ENCODE data around the gene CCDC88C. TPM values are rescaled to one million over a fixed set of nuclear protein-coding genes. Genes with fewer than 3 reads are reported as not detected.

CCDC88C gene
- total RNA-seq, 1 donor from 2014 or later: 39.3 TPM

DNA sequence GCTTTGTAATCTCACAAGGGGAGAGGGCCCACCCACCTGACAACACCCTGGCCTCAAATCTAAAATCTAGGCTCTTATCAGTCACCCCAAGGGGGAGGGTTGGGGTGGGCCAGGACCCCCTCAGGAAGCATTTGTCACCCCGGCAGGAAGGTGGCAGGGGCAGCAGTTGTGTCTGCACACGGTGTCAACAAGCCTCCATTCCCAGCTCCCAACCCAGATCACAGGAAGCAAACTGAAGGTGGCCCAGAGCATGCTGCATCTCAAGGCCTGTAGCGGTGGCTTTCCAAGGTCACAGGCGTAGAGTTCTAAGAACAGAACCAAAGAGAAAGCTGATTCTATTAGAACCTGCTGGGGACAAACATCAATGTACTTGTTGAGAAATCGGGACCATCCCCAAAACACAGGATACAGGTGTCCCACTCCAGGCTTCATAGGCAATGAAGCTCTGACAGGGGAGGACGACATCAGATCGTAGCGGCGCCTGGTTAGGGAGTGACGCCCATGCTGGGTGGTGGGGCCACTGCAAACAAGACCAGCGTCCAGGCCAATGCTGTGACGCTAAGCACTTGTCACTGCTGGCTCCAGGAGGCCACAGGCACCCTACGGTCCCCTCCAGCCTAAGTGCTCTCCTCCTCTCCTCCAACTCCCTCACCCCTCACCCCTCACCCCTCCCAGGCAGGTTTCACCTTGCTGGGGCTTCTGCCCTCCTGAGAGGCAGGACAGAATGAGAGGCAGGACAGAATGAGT is 52.9 kb downstream of the CCDC88C start:
- Mint-ChIP-seq H3K36me3 (no peaks in the 10 kb centered on the region), H3K4me3 (no peak overlapping the region), H3K27me3 (no peaks in the 10 kb centered on the region), H3K4me1 (ENCODE audit: unreplicated experiment) (peaks cover 31% of the 10 kb centered on the region), H3K27ac (no peak overlapping the region), H3K9me3 (no peaks in the 10 kb centered on the region)
- no peak for DNase-seq (ENCODE audit: extremely low spot score, unreplicated experiment)
- TF ChIP-seq, protein P1, sequence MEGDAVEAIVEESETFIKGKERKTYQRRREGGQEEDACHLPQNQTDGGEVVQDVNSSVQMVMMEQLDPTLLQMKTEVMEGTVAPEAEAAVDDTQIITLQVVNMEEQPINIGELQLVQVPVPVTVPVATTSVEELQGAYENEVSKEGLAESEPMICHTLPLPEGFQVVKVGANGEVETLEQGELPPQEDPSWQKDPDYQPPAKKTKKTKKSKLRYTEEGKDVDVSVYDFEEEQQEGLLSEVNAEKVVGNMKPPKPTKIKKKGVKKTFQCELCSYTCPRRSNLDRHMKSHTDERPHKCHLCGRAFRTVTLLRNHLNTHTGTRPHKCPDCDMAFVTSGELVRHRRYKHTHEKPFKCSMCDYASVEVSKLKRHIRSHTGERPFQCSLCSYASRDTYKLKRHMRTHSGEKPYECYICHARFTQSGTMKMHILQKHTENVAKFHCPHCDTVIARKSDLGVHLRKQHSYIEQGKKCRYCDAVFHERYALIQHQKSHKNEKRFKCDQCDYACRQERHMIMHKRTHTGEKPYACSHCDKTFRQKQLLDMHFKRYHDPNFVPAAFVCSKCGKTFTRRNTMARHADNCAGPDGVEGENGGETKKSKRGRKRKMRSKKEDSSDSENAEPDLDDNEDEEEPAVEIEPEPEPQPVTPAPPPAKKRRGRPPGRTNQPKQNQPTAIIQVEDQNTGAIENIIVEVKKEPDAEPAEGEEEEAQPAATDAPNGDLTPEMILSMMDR (conservative IDR thresholded peaks at IDR 0.05): no peak

DNA sequence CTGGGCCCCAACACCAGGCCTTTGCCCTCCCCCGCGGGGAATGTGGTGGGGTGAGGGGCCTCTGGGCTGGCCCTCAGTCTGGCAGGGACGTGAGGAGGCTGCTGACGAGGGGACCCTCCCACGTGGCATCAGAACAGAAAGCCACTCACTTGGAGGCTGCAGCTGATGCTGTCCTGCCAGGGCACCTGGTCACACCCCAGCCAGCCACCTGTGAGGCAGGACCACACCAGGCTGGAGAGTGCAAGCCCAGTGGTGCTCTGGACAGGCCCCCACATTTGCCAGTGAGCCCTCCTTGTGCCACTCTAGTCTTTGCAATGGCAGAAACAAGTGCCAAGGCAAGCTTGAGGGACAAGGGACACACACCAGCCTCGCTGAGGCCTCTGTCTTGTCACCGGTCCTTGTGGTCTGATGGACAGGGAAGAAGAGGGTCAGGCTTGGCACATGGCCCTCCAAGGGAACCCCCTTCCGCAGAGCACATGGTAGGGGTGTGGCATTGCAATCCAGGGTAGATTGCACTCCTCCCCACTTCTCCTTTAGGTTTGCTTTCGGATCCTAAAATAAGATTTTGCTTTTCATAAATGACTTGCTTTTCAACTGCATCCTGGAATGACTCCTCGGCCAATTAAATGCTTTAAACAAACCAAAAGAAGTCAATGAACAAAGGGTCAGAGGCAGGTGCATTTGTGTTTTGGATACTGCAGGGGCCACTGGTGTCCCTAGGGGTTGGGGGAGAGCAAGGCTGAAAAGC is 53.7 kb downstream of the CCDC88C start:
- H3K4me1 Mint-ChIP-seq (ENCODE audit: unreplicated experiment): peaks cover 26% of the 10 kb centered on the region
- H3K27ac Mint-ChIP-seq: no peak overlapping the region
- no peak overlapping the region for H3K4me3 Mint-ChIP-seq
- TF ChIP-seq, protein P1 (conservative IDR thresholded peaks at IDR 0.05): no peak
- no peak for DNase-seq (ENCODE audit: extremely low spot score, unreplicated experiment)
- H3K9me3 Mint-ChIP-seq: no peaks in the 10 kb centered on the region
- H3K36me3 Mint-ChIP-seq: no peaks in the 10 kb centered on the region
- no peaks in the 10 kb centered on the region for H3K27me3 Mint-ChIP-seq

DNA sequence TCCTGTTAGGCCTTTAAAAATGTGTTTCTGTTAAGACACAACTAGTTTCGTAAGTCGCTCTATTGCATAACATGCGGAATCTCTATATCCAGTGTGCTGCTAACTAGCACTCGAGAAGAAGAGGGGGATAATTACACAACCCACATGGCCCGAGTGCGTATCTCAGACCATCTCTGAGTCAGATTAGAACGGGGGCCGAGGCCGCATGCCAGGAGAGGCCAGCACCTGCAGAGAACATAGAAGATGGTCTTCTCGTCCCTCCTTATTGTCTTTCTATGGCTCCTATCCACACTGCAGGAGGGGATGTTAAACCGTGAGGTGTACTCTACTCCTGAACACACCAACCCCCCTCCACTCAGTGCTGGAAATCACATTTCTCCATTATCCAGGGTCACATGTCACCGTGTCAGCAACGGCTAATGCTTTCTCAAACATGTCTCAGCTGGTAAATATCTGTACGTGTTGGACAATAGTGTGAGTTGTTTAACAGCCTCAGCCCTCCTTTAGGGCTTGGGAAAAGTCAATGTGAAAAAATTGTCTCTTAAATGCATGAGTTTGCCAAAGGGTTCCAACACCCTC is 56.3 kb downstream of the CCDC88C start:
- no peak overlapping the region for H3K4me3 Mint-ChIP-seq
- peaks cover 3% of the 10 kb centered on the region for H3K36me3 Mint-ChIP-seq
- TF ChIP-seq, protein P1 (conservative IDR thresholded peaks at IDR 0.05): no peak
- H3K27me3 Mint-ChIP-seq: no peaks in the 10 kb centered on the region
- no peak for DNase-seq (ENCODE audit: extremely low spot score, unreplicated experiment)
- H3K27ac Mint-ChIP-seq: peak overlapping the region; percentile 31
- H3K9me3 Mint-ChIP-seq: no peaks in the 10 kb centered on the region
- H3K4me1 Mint-ChIP-seq (ENCODE audit: unreplicated experiment): peaks cover 6% of the 10 kb centered on the region

DNA sequence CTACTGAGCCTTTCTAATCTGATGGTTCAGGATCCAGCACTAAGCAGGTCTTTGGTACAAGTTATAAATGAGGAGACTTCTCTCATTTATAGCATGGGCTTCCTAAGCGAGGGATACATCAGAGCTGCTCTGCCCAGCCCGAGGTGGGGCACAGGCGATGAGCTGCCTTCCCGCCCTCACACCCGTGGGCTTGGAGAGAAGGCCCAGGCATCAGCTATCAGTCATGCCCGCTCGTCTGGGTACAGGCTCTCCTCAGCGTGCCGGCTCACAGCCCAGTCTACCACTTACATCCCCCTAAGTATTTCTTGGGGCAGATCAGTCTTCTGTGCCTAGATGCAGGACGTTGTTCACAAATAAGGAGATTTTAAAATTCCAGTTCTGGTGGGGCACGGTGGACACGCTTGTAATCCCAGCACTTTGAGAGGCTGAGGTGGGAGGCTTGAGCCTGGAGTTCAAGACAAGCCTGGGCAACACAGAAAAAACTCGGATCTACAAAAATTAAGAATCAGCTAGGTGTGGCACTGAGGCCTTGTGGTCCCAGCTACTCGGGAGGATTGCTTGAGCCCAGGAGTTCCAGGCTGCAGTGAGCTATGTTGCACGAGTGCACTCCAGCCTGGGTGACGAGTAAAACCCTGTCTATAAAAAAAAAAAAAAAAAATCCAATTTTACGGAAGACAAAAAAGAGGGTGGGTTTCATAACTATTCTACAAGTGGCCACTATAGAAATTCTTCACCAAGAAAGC is 57.0 kb downstream of the CCDC88C start:
- no peak for DNase-seq (ENCODE audit: extremely low spot score, unreplicated experiment)
- Mint-ChIP-seq H3K27me3 (no peaks in the 10 kb centered on the region), H3K36me3 (peaks cover 3% of the 10 kb centered on the region), H3K27ac (no peak overlapping the region), H3K4me3 (no peak overlapping the region), H3K9me3 (no peaks in the 10 kb centered on the region), H3K4me1 (ENCODE audit: unreplicated experiment) (peaks cover 6% of the 10 kb centered on the region)
- TF ChIP-seq, protein P1 (conservative IDR thresholded peaks at IDR 0.05): no peak

DNA sequence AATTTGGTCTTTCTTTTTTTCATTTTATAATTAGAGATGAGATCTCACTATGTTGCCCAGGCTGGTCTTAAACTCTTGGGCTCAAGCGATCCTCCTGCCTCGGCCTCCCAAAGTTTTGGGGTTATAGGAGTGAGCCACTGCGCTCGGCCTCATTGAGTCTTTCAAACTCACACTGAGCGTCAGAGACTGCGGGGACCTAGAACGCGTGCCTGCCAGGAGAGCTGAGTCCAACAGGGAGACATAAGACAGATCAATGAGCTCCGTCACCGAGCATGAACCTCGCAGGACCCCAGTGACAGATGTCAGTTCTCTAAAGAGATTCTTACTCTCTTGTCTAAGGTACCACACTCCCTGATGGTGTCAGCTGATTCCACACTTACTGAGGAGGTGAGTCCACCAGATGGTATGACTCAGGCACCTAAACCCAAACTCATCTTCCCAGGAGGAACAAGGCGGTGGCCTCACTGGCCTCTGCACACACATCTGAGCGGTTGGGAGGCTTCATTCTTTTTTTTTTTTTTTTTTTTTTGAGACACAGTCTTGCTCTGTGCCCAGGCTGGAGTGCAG is 58.9 kb downstream of the CCDC88C start:
- no peaks in the 10 kb centered on the region for H3K27me3 Mint-ChIP-seq
- TF ChIP-seq, protein P1 (conservative IDR thresholded peaks at IDR 0.05): no peak
- H3K9me3 Mint-ChIP-seq: no peaks in the 10 kb centered on the region
- H3K27ac Mint-ChIP-seq: no peak overlapping the region
- no peak for DNase-seq (ENCODE audit: extremely low spot score, unreplicated experiment)
- H3K36me3 Mint-ChIP-seq: peaks cover 3% of the 10 kb centered on the region
- peaks cover 24% of the 10 kb centered on the region for H3K4me1 Mint-ChIP-seq (ENCODE audit: unreplicated experiment)
- no peak overlapping the region for H3K4me3 Mint-ChIP-seq

All from type B pancreatic cell (in vitro differentiated cells).